IMR-90 (cell line): ENCODE measurements around the gene SOBP. TPM values are rescaled to one million over a fixed set of nuclear protein-coding genes. Genes with fewer than 3 reads are reported as not detected.

Experiments
- ATAC-seq: fragments of 200-7000 bp; cut with Tn5 transposase; 2 replicates; pipeline ENCODE4 v1.9.1; 2020; ENCODE audit warnings: low read depth, mild to moderate bottlenecking, moderate library complexity
- BruUV-seq: library from RNA; stranded (reverse); fragments of 400-500 nt; replicated peaks from 2 replicates; lab custom pipeline; 2021; lab: Mats Ljungman, UMichigan
- CTCF ChIA-PET: fragments of 300-600 bp; formaldehyde crosslinking; extraction: SDS; loops from one replicate; lab custom pipeline; 2021; ENCODE audit warnings: antibody characterized with exemption; lab: Yijun Ruan, JAX
- POLR2A ChIA-PET: fragments of 300-600 bp; sonication (Branson Sonifier 250); formaldehyde crosslinking; loops from one replicate; lab custom pipeline; 2022; ENCODE audit warnings: antibody characterized with exemption; ENCODE audit not compliant: unreplicated experiment; lab: Charles Lee
- DNase-seq: peaks from one replicate; pipeline ENCODE4 v3.0.0; 2013
- H2AFZ ChIP-seq: replicated peaks from 2 replicates; pipeline ENCODE3; 2013; ENCODE audit warnings: low read length, mild to moderate bottlenecking; ENCODE audit not compliant: poor library complexity
- H2AK5ac ChIP-seq: 2 replicates; pipeline ENCODE4 v1.6.1; 2013; ENCODE audit warnings: low read depth, low read length, inconsistent platforms
- H2AK9ac ChIP-seq: replicated peaks from 2 replicates; pipeline ENCODE3; 2013; ENCODE audit warnings: mild to moderate bottlenecking, low read depth, low read length, moderate library complexity; ENCODE audit not compliant: poor library complexity
- H2BK120ac ChIP-seq: 2 replicates; pipeline ENCODE4 v1.6.1; 2013; ENCODE audit warnings: low read depth, low read length, inconsistent platforms
- H2BK15ac ChIP-seq: 3 replicates; pipeline ENCODE4 v1.6.1; 2013; ENCODE audit warnings: low read depth, low read length, inconsistent platforms
- H2BK20ac ChIP-seq: 2 replicates; pipeline ENCODE4 v1.6.1; 2013; ENCODE audit warnings: low read depth, mild to moderate bottlenecking, inconsistent platforms, low read length, moderate library complexity
- H2BK5ac ChIP-seq: 2 replicates; pipeline ENCODE4 v1.6.1; 2013; ENCODE audit warnings: mild to moderate bottlenecking, low read depth, low read length, inconsistent platforms; ENCODE audit not compliant: poor library complexity, severe bottlenecking
- H3K14ac ChIP-seq: replicated peaks from 2 replicates; pipeline ENCODE4 v1.6.1; 2013; ENCODE audit warnings: low read depth, low read length, inconsistent platforms
- H3K18ac ChIP-seq: 2 replicates; pipeline ENCODE4 v1.6.1; 2013; ENCODE audit warnings: low read depth, low read length, control low read depth
- H3K23ac ChIP-seq: 2 replicates; pipeline ENCODE4 v1.6.1; 2013; ENCODE audit warnings: low read depth, low read length, inconsistent platforms
- H3K27ac ChIP-seq: 2 replicates; pipeline ENCODE4 v1.5.1; 2013; ENCODE audit warnings: mild to moderate bottlenecking, control low read depth, low read length; ENCODE audit not compliant: insufficient read depth
- H3K27me3 ChIP-seq: 2 replicates; pipeline ENCODE4 v1.6.1; 2013; ENCODE audit warnings: low read length; ENCODE audit not compliant: control insufficient read depth, insufficient read depth
- H3K36me3 ChIP-seq: 2 replicates; pipeline ENCODE4 v1.6.1; 2013; ENCODE audit warnings: low read length, mixed read lengths; ENCODE audit not compliant: control insufficient read depth, insufficient read depth
- H3K4ac ChIP-seq: 2 replicates; pipeline ENCODE4 v1.6.1; 2013; ENCODE audit warnings: low read depth, low read length, inconsistent platforms
- H3K4me1 ChIP-seq: 2 replicates; pipeline ENCODE4 v1.6.1; 2013; ENCODE audit warnings: low read length, mixed read lengths; ENCODE audit not compliant: control insufficient read depth, insufficient read depth
- H3K4me2 ChIP-seq: 2 replicates; pipeline ENCODE4 v1.6.1; 2013; ENCODE audit warnings: low read depth, mild to moderate bottlenecking, control low read depth, low read length, moderate library complexity
- H3K4me3 ChIP-seq: 2 replicates; pipeline ENCODE4 v1.5.1; 2013; ENCODE audit warnings: low read depth, mild to moderate bottlenecking, control low read depth, low read length, moderate library complexity; ENCODE audit not compliant: insufficient read depth
- H3K56ac ChIP-seq: 2 replicates; pipeline ENCODE4 v1.6.1; 2013; ENCODE audit warnings: low read length, inconsistent platforms; ENCODE audit not compliant: insufficient read depth; ENCODE audit errors: extremely low read depth
- H3K79me1 ChIP-seq, 2 experiments: 2 replicates each; pipeline ENCODE4 v1.6.1; 2013; ENCODE audit warnings: low read length in 2 of 2, inconsistent platforms in 1 of 2, low read depth in 1 of 2
- H3K9ac ChIP-seq: 2 replicates; pipeline ENCODE4 v1.6.1; 2013; ENCODE audit warnings: low read depth, low read length, control low read depth
- H3K9me1 ChIP-seq: 2 replicates; pipeline ENCODE4 v1.6.1; 2013; ENCODE audit warnings: low read length, inconsistent platforms; ENCODE audit not compliant: insufficient read depth
- H3K9me3 ChIP-seq: 2 replicates; pipeline ENCODE4 v1.6.1; 2013; ENCODE audit warnings: low read length; ENCODE audit not compliant: control insufficient read depth, insufficient read depth
- H4K20me1 ChIP-seq: 2 replicates; pipeline ENCODE4 v1.6.1; 2013; ENCODE audit warnings: low read length, inconsistent platforms; ENCODE audit not compliant: insufficient read depth
- H4K5ac ChIP-seq: 2 replicates; pipeline ENCODE4 v1.6.1; 2013; ENCODE audit warnings: mild to moderate bottlenecking, low read depth, low read length, control low read depth
- H4K8ac ChIP-seq, 2 experiments: 2 replicates each; pipeline ENCODE4 v1.6.1; 2013; ENCODE audit warnings: low read depth in 2 of 2, low read length in 2 of 2, control low read depth in 1 of 2, inconsistent platforms in 1 of 2
- H4K91ac ChIP-seq: 2 replicates; pipeline ENCODE4 v1.6.1; 2013; ENCODE audit warnings: low read depth, low read length, inconsistent platforms; ENCODE audit not compliant: insufficient read depth
- BHLHE40 ChIP-seq: fragments of 150-350 bp; IDR thresholded peaks from 2 replicates; pipeline ENCODE4 v1.6.1; 2016; ENCODE audit warnings: mild to moderate bottlenecking, low read depth, low read length
- CEBPB ChIP-seq: IDR thresholded peaks from 2 replicates; pipeline ENCODE4 v1.6.1; 2012; ENCODE audit warnings: low read depth, low read length, improper control_type of control experiment
- CHD1 ChIP-seq: IDR thresholded peaks from 2 replicates; pipeline ENCODE4 v1.6.1; 2012; ENCODE audit warnings: low read depth, low read length, improper control_type of control experiment
- ELK1 ChIP-seq: fragments of 150-350 bp; IDR thresholded peaks from 2 replicates; pipeline ENCODE4 v1.6.1; 2016; ENCODE audit warnings: low read depth, mild to moderate bottlenecking, low read length, moderate library complexity, borderline replicate concordance
- FOS ChIP-seq: fragments of 150-350 bp; IDR thresholded peaks from 2 replicates; pipeline ENCODE4 v1.6.1; 2016; ENCODE audit warnings: low read depth, low read length
- MAFK ChIP-seq: IDR thresholded peaks from 2 replicates; pipeline ENCODE4 v1.6.1; 2012; ENCODE audit warnings: low read depth, low read length, improper control_type of control experiment
- MAZ ChIP-seq: IDR thresholded peaks from 2 replicates; pipeline ENCODE4 v1.6.1; 2012; ENCODE audit warnings: low read depth, mild to moderate bottlenecking, low read length, improper control_type of control experiment, moderate library complexity, borderline replicate concordance
- MXI1 ChIP-seq: IDR thresholded peaks from 2 replicates; pipeline ENCODE4 v1.6.1; 2012; ENCODE audit warnings: low read depth, mild to moderate bottlenecking, low read length, moderate library complexity, borderline replicate concordance
- NFE2L2 ChIP-seq: fragments of 150-350 bp; IDR thresholded peaks from 2 replicates; pipeline ENCODE4 v1.6.1; 2016; ENCODE audit warnings: low read depth, mild to moderate bottlenecking, low read length
- POLR2A ChIP-seq: IDR thresholded peaks from 2 replicates; pipeline ENCODE4 v1.6.1; 2012; ENCODE audit warnings: mild to moderate bottlenecking, low read depth, low read length
- RAD21 ChIP-seq: IDR thresholded peaks from 2 replicates; pipeline ENCODE4 v1.6.1; 2012; ENCODE audit warnings: low read length, improper control_type of control experiment
- RCOR1 ChIP-seq: IDR thresholded peaks from 2 replicates; pipeline ENCODE4 v1.6.1; 2012; ENCODE audit warnings: mild to moderate bottlenecking, low read length, improper control_type of control experiment; ENCODE audit not compliant: insufficient replicate concordance
- RFX5 ChIP-seq: IDR thresholded peaks from 2 replicates; pipeline ENCODE4 v1.8.0; 2012; ENCODE audit warnings: low read depth, mild to moderate bottlenecking, low read length, moderate library complexity
- SMC3 ChIP-seq: fragments of 150-350 bp; IDR thresholded peaks from 2 replicates; pipeline ENCODE4 v1.6.1; 2016; ENCODE audit warnings: low read depth, mild to moderate bottlenecking, antibody characterized with exemption, low read length, moderate library complexity
- WGBS, 2 experiments: methylation state at CpG; one replicate each; pipeline versions ENCODE4 v1.1.5 to v1.1.7; 2013; ENCODE audit warnings: missing lambda C conversion rate in 2 of 2; ENCODE audit not compliant: insufficient read length in 1 of 2; ENCODE audit errors: extremely low coverage in 2 of 2; 5-methylcytosine and 5-hydroxymethylcytosine counted together
- dilution Hi-C: fragments of 300-500 bp; cut with HindIII; formaldehyde crosslinking; loops from one replicate; pipeline ENCODE4 v1.14.3; 2018; ENCODE audit warnings: low sequenced_read_pairs; ENCODE audit not compliant: unreplicated experiment
- in situ Hi-C: fragments of 300-500 bp; cut with MboI; formaldehyde crosslinking; loops from 3 replicates; pipeline ENCODE4 v1.14.3; 2019; ENCODE audit warnings: low sequenced_read_pairs, inconsistent platforms, mixed read lengths
- intact Hi-C: fragments of 100-400 bp; cut with micrococcal nuclease; formaldehyde crosslinking; loops from 2 replicates; pipeline ENCODE4 v1.10.0; 2022
- polyA plus RNA-seq, 3 experiments: library from polyadenylated mRNA; depleted of rRNA; stranded (reverse); fragments of >200 nt; gene quantifications; 2 replicates each; pipeline ENCODE4 v1.2.3, GENCODE V29; 2012; ENCODE audit warnings: low replicate concordance in 1 of 3
- total RNA-seq: library from RNA; depleted of rRNA; stranded (reverse); fragments of >200 nt; gene quantifications from 2 replicates; pipeline ENCODE4 v1.2.3, GENCODE V29; 2012
- TF ChIP-seq, protein P1 (sequence below): fragments of 150-350 bp; IDR thresholded peaks from 2 replicates; pipeline ENCODE4 v1.6.1; 2017; ENCODE audit warnings: mild to moderate bottlenecking, antibody characterized with exemption, low read length, low read depth
- TF ChIP-seq, protein P2 (sequence below): conservative IDR thresholded peaks from 2 replicates; pipeline ENCODE4 v1.5.1; 2012; ENCODE audit warnings: mild to moderate bottlenecking, low read depth, low read length, improper control_type of control experiment

Gene SOBP
- total and polyA plus RNA-seq, 2 of the 4 experiments (the other 2 are of a cell fraction), result 0.60 to 0.72 TPM

DNA sequence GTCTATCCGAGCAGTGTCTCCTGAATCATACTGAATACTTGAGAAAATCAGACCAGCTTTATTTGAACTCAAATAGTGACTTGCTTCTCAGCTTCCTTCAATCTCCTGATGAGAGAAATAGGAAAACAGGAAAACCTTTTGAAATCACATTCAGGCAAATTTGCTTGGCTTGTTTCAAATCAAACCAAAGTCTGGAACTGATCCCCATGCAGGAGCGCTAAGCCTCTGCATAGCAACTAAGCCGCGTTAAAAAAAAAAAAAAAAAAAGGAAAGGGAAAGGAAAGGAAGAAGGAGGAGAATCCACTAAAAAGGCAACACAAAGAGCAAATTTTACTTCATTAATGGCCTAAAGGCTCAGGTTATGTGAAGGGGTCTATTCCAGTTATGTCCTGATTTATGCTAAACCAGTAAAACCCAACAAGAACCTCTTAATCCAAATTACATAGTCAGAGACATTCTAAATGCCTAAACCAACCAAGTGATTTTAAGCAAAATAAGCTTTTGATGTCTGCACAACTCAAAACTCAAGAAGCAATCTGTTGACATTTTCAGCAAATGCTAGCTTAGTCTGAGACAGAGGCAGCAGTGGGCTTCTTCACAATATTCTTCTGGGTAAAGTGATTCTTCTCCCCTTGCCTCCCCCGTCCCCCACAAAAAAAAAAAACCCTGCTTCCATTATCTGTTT is 112.5 kb downstream of the SOBP start:
- no CpG with 5 or more reads among the region's 5 CpGs for WGBS, 2 experiments
- BruUV-seq, result no TSS peak
- no peaks in the 10 kb centered on the region for H3K9me3 ChIP-seq

More for the DNA sequence above, 112.5 kb downstream of the SOBP start:
- POLR2A ChIA-PET, result interaction anchor here (0.7 kb wide), 1 partner anchor 406 kb away, joined by 4 read pairs; no protein-coding TSS in a partner anchor
- Histone ChIP-seq H3K14ac (no peak overlapping the region), H2AFZ (no peak overlapping the region), H2BK120ac (no peak overlapping the region), H4K8ac (no peak overlapping the region), H3K9me1 (no peaks in the 10 kb centered on the region; the same call in 1 of the 2 replicates), H3K4me2 (no peak overlapping the region), H3K36me3 (no peaks in the 10 kb centered on the region), H3K18ac (no peak overlapping the region), H4K20me1 (no peaks in the 10 kb centered on the region), H3K27me3 (no peaks in the 10 kb centered on the region), H2BK5ac (no peak overlapping the region), H3K9ac (no peak overlapping the region), H3K4ac (no peak overlapping the region), H3K4me1 (peaks cover 3% of the 10 kb centered on the region), H3K27ac (no peak overlapping the region), H3K4me3 (no peak overlapping the region), H3K79me1 (no peaks in the 10 kb centered on the region), H2AK9ac (no peak overlapping the region), H4K91ac (no peak overlapping the region), H2BK20ac (no peak overlapping the region), H4K5ac (no peak overlapping the region), H2BK15ac (no peak overlapping the region), H3K23ac (no peak overlapping the region), H2AK5ac (no peak overlapping the region), H3K56ac (no peak overlapping the region)
- dilution Hi-C loops, result no loop called here
- TF ChIP-seq POLR2A, result no peak
- no peak for TF ChIP-seq NFE2L2
- TF ChIP-seq SMC3, result no peak
- no peak for TF ChIP-seq RAD21
- no peak for TF ChIP-seq CEBPB
- no peak for TF ChIP-seq MAZ
- TF ChIP-seq BHLHE40, result no peak
- TF ChIP-seq RCOR1, result no peak
- TF ChIP-seq, protein P1, sequence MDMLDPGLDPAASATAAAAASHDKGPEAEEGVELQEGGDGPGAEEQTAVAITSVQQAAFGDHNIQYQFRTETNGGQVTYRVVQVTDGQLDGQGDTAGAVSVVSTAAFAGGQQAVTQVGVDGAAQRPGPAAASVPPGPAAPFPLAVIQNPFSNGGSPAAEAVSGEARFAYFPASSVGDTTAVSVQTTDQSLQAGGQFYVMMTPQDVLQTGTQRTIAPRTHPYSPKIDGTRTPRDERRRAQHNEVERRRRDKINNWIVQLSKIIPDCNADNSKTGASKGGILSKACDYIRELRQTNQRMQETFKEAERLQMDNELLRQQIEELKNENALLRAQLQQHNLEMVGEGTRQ, result no peak
- TF ChIP-seq FOS, result no peak
- TF ChIP-seq CHD1, result no peak
- no peak for TF ChIP-seq ELK1
- no peak for TF ChIP-seq MAFK
- TF ChIP-seq MXI1, result no peak
- TF ChIP-seq, protein P2, sequence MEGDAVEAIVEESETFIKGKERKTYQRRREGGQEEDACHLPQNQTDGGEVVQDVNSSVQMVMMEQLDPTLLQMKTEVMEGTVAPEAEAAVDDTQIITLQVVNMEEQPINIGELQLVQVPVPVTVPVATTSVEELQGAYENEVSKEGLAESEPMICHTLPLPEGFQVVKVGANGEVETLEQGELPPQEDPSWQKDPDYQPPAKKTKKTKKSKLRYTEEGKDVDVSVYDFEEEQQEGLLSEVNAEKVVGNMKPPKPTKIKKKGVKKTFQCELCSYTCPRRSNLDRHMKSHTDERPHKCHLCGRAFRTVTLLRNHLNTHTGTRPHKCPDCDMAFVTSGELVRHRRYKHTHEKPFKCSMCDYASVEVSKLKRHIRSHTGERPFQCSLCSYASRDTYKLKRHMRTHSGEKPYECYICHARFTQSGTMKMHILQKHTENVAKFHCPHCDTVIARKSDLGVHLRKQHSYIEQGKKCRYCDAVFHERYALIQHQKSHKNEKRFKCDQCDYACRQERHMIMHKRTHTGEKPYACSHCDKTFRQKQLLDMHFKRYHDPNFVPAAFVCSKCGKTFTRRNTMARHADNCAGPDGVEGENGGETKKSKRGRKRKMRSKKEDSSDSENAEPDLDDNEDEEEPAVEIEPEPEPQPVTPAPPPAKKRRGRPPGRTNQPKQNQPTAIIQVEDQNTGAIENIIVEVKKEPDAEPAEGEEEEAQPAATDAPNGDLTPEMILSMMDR, result no peak
- TF ChIP-seq RFX5, result no peak
- ATAC-seq, result no peak
- CTCF ChIA-PET, result no interaction called here
- no peak for DNase-seq
- intact Hi-C loops, result no loop called here
- in situ Hi-C loops, result no loop called here
